Stimulated activated CD4-positive, alpha-beta T cell treated with anti-CD3 and anti-CD28 coated beads, Interleukin-4, amount 100 ng/mL, for 48 hours (primary cell): Measurements from ENCODE around the gene TMEM186.
A peak's percentile ranks its signal among the peaks of the same experiment; 100 is the strongest.
"Not testable (repeated sequence)": the region's sequence is repeated elsewhere in the genome, so short reads cannot be mapped to it uniquely, and the experiment has no call there.

Experiments
- DNase-seq, 2 donors: peaks; one replicate each; pipeline ENCODE4 v3.0.0-alpha.2; 2020; ENCODE audit warnings: low read depth in 2 of 2

TMEM186 gene

DNA sequence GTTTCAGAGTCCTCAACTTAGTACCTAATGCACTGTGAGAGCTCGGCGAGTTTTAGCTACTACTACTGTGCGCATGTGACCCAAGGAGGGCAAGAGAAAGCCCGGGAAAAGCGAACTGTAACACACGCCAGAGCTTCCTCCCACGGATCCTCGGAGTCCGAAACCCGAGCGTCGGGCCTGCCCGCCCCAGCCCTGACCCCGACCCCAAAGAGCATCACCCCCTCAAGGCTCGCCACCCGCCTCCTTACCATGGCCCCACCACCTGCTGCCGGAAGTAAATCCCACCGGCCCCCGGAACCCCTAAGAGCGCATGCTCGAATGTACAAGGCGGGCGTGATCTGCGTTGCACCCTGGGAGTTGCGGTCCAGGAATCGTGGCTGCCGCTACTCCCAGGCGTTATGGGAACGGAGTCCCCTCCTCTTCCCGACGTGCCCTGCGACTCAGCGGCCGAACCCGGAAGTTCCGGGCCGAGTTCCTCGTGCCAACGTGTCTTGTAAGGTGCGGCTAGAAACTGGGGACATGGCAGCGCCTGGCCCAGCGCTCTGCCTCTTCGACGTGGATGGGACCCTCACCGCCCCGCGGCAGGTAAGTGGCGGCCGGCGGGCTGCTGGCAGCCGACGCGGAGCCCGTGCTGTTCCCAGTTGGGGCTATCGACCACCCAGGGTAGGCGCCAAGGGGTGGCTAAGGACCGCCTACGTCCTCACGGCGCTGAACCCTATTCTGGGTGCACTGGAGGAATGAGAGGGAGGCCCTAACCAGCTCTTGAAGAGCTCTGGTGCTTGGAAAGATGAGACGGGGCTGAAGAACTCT lies at the start of gene TMEM186, which contains the start of gene PMM2:
TMEM186 (minus strand) TSS at position 276 of the 810 bp plus-strand sequence; CDS start at position 251, 25 bp downstream.
PMM2 (plus strand) TSS at position 476 of the 810 bp plus-strand sequence; CDS start at position 520, 44 bp downstream.
- DNase-seq = peak; percentile 91 to 94

DNA sequence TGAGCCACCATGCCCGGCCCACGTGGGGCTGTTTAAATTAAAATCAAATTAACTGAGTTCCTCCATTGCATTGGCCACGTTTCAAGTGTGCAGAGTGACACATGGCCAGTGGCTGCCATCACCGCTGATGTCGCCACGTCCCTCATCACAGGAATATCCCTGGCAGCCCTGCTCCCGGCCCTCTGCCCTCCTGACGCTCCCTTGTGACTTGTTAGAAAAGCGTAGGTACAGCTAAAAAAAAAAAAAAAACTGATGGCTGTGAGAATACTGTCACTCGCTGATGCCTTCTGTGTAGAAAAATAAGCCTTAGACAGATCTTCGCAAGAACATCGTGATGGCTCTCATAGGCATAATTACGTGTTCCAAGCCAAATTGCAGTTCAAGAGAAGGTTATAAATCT lies 49.7 kb upstream of the TMEM186 start:
- DNase-seq = no peak

GRCh38 chr16:8846401-8846932 lies 49.0 kb upstream of the TMEM186 start:
- DNase-seq = no peak

DNA sequence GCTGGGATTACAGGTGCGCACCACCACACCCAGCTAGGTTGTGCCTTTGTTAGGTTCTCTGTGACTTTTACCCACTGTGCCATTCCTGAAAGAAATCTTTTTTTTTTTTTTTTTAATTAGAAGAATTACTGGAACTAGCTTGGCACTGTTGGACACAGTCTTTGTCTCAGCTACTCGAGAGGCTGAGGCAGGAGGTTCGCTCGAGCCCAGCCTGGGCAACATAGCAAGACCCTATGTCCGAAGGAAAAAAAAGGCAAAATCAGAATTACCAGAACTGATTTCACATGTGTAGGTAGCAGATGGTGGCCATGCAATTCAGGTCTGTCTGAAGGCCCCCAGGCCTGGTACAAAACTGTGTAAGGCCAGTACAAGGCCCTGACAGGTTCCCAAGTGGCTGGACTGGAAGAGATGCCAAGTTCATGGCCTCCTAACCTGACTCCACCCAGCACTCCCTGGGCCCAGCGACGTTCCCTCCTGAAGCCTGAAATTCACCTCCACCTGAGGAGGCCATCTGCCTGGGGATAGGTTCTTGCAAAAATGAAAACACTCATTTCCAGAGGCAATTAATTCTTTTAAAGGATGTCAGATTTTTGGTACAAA lies 48.4 kb upstream of the TMEM186 start:
- no peak for DNase-seq

DNA sequence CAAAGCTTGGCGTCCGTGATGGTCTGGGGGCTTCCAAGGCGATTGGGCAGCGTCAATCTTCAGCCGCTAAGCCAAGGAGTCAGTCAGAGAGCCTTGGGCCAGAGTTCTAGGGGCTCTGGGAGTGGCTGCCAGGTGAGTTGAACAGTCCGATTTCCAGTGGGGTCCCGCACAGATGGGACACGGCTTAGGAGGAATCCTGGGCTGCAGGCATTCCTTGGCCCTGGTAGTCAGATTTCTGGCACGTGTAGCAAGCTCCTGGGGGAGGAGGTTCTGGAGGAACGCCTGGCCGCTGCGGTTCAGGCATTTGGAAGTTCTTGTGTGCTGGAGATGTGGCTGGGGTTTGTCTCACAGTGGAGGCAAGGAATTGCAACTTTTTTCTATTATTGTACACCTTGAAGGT lies 45.9 kb upstream of the TMEM186 start:
- DNase-seq = not testable (repeated sequence)

- DNase-seq = not testable (repeated sequence)
Measured at GRCh38 chr16:8842016-8842415, 44.6 kb upstream of the TMEM186 start.

GRCh38 chr16:8837594-8837993 lies 40.2 kb upstream of the TMEM186 start:
- not testable (repeated sequence) for DNase-seq

- not testable (repeated sequence) for DNase-seq
Measured at GRCh38 chr16:8836797-8837196, 39.4 kb upstream of the TMEM186 start.

DNA sequence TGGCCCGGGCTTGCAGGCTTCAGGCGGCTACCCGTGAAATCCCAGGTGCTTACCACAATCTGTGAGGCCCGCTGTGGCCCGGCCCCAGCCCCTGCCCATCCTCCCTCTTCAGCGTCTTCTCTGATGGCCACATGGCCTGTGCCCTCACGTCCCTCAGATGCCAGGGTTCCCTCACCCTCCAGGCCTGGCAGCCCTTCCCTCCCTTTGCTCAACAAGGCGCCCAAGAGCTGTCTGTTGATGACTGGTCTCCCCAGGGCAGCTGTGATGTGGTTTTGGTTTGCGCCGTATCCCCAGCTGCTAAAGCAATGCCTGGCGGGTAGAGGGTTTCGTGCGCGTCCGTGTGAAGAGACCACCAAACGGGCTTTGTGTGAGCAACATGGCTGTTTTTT lies 35.3 kb upstream of the TMEM186 start:
- no peak for DNase-seq

- no peak for DNase-seq
Measured at GRCh38 chr16:8831871-8832716, 34.7 kb upstream of the TMEM186 start.

DNA sequence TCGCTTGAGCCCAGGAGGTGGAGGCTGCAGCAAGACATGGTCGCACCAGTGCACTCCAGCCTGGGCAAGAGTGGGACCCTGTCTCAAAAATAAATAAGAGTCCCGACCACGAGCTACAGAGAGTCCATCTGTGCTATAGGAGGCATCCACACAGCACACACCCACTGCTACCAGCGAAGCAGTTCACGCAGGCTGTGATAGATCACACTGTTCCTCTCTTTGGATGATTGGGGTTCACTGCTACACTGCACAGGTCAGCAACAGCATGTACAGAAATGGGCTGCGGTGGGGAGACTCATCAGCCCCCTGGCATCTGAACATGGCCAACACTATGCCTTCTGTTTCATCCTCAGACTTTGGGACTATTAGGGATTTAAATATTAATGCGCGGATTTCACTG lies 34.0 kb upstream of the TMEM186 start:
- no peak for DNase-seq

- DNase-seq = no peak
Measured at GRCh38 chr16:8828541-8829165, 31.2 kb upstream of the TMEM186 start.

DNA sequence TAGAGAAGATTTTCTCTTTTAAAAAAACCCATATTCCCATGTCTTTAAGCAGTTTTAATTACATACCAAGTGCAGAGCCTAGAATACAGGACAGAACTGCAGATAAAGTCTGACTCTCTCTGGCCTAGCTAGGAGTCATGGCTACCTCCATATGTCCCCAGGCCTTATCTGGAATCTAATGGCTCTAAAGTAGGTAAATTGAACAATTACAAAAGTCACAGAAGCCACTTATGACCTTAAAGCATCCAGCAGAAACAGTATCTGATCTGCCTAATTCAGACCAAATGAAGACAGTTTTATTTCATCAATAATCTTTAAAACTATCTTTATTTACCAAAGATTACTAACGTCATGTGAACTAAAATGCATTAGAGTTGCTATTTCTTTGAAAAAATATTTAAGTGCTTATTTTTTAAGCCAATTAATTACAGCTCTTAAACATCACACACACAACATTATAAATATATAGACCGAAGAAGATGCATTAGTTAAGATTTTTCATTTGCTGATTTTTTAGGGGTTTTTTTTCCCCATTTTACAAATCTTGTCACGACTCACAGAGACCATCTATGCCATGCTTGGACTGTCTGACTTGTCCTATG lies 28.9 kb upstream of the TMEM186 start:
- no peak for DNase-seq

DNA sequence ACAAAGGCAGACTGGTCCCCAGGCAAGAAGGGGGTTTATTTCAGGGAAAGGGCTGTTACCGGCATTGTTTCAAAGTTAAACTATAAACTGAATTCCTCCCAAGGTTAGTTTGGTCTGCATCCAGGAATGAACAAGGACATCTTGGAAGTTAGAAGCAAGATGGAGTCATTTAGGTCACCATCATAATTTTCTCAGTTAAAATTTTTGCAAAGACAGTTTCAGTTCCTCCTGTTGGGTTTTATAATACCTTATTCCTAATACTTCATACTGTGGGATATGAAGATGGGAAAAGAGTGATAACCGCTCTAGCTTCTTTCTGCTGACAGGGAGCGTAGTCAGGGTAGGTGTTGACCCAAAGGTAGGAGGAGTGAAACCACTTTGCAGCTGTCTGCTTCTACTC lies 25.0 kb upstream of the TMEM186 start:
- DNase-seq = no peak

DNA sequence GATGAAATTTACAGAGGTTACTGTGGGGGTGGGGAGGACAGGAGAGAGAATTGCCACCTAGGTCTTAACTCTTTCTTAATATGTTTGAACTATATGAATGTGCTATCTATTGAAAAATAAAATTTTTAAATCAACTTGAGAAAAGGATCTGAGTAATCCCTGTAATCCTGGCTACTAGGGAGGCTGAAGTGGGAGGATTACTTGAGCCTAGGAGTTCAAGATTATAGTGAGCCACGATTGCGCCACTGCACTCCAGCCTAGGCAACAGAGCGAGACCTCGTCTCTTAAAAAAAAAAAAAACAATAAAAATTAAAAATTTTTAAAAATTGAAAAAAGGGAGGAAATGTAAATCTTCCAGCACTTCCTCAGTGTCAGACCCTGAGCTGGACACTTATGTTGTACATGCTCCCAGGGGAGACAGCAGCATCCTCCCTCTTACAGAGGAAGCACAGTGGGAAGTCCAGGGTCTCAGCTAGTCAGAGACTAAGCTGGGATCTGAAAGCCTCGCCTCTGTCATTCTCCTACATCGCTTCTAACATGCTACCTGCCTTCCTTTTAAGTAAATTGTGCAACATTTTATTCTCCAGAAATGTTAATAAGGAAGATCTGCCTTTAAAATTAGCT lies 22.1 kb upstream of the TMEM186 start:
- no peak for DNase-seq

- no peak for DNase-seq
Measured at GRCh38 chr16:8818504-8819270, 21.2 kb upstream of the TMEM186 start.

DNA sequence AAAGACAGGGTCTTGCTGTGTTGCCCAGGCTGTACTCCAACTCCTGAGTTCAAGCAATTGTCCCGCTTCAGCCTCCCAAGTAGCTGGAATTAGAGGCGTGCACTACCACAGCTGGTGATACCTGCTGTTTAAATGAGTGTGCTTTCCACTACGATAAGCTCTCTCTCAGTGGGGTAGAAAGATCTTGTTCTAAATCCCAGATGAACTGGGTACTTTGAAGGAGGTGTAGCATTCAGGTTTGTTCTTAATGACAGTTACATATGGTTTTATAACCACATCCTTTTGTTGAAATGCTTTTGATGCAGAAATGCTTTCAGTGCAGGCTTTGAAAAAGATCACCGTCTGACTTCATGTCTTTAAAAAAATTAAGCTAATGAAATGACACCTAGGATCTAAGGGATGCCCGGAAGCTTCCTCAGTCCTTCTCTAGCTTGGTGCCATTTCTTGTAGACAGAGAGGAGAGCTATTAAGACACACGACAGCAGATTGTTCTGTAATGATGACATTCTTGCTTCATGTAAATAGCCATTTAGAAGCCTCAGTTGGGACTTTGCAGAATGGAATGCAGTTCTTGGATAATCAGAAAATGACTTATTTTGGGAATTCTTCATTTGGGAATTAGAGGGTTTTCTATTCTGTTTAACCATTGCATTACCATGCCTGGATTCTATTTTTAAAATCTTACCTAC lies 19.7 kb upstream of the TMEM186 start:
- DNase-seq = no peak

GRCh38 chr16:8814095-8814806 lies 16.8 kb upstream of the TMEM186 start:
- DNase-seq = no peak
